Caco-2 (cell line): ENCODE data around the gene KRTAP19-2. TPM values are rescaled to one million over a fixed set of nuclear protein-coding genes. Genes with fewer than 3 reads are reported as not detected.

Experiments used
- BruUV-seq: library from RNA; stranded (reverse); fragments of 400-500 nt; replicated peaks from 2 replicates; lab custom pipeline; 2021; lab: Mats Ljungman, UMichigan
- CTCF ChIA-PET: fragments of 300-600 bp; sonication (Branson Sonifier 250); formaldehyde crosslinking; loops from one replicate; lab custom pipeline; 2022; ENCODE audit warnings: antibody characterized with exemption; lab: Charles Lee
- POLR2A ChIA-PET: fragments of 300-600 bp; sonication (Branson Sonifier 250); formaldehyde crosslinking; loops from one replicate; lab custom pipeline; 2022; ENCODE audit warnings: antibody characterized with exemption; lab: Charles Lee
- DNase-seq, 2 experiments: peaks; one replicate each; pipeline versions ENCODE4 v3.0.0 to v3.0.0-alpha.2; 2020 to 2022
- H3K27me3 ChIP-seq: replicated peaks from 2 replicates; pipeline ENCODE4 v1.6.0; 2011; ENCODE audit warnings: low read length; ENCODE audit not compliant: control insufficient read depth, insufficient read depth
- H3K36me3 ChIP-seq: 2 replicates; pipeline ENCODE4 v1.5.1; 2011; ENCODE audit warnings: low read length; ENCODE audit not compliant: control insufficient read depth, insufficient read depth
- H3K4me1 ChIP-seq: fragments of 250-450 bp; sonication (Bioruptor Pico); 2 replicates; pipeline ENCODE4 v1.5.1; 2020; ENCODE audit warnings: mild to moderate bottlenecking
- H3K4me3 ChIP-seq: 2 replicates; pipeline ENCODE4 v1.5.1; 2011; ENCODE audit warnings: low read depth, mild to moderate bottlenecking, control low read depth, low read length
- H3K9me3 ChIP-seq: fragments of 250-450 bp; sonication (Bioruptor Pico); 2 replicates; pipeline ENCODE4 v1.5.1; 2020; ENCODE audit warnings: mild to moderate bottlenecking, moderate library complexity
- H3K27ac Mint-ChIP-seq: one replicate; pipeline ENCODE4 v1.8.0; 2022; ENCODE audit warnings: mixed read lengths; ENCODE audit not compliant: unreplicated experiment
- H3K27me3 Mint-ChIP-seq: one replicate; pipeline ENCODE4 v1.8.0; 2022; ENCODE audit warnings: mixed read lengths; ENCODE audit not compliant: insufficient read depth, unreplicated experiment
- H3K36me3 Mint-ChIP-seq: one replicate; pipeline ENCODE4 v1.8.0; 2022; ENCODE audit warnings: mild to moderate bottlenecking, mixed read lengths; ENCODE audit not compliant: insufficient read depth, unreplicated experiment
- H3K4me1 Mint-ChIP-seq: one replicate; pipeline ENCODE4 v1.8.0; 2022; ENCODE audit warnings: low read depth, mixed read lengths; ENCODE audit not compliant: unreplicated experiment
- H3K4me3 Mint-ChIP-seq: one replicate; pipeline ENCODE4 v1.8.0; 2022; ENCODE audit warnings: mild to moderate bottlenecking, moderate library complexity, mixed read lengths; ENCODE audit not compliant: unreplicated experiment
- H3K9me3 Mint-ChIP-seq: one replicate; pipeline ENCODE4 v1.8.0; 2022; ENCODE audit warnings: mixed read lengths; ENCODE audit not compliant: unreplicated experiment
- CTCF ChIP-seq, 2 experiments: fragments of 200-600 bp in 1 of 2; IDR thresholded peaks; 1 replicate in 1 of 2; 2 replicates in 1 of 2; pipeline versions ENCODE4 v1.5.1 to v1.8.0; 2011 to 2022; ENCODE audit warnings: antibody characterized with exemption in 1 of 2, control low read depth in 1 of 2, inconsistent platforms in 1 of 2, low read depth in 1 of 2, low read length in 1 of 2, mild to moderate bottlenecking in 1 of 2, moderate library complexity in 1 of 2; ENCODE audit not compliant: insufficient read depth in 1 of 2, severe bottlenecking in 1 of 2, unreplicated experiment in 1 of 2
- intact Hi-C: fragments of 100-400 bp; cut with micrococcal nuclease; formaldehyde crosslinking; loops from one replicate; pipeline ENCODE4 v1.10.0; 2022; ENCODE audit not compliant: unreplicated experiment
- total RNA-seq: library from RNA; stranded (reverse); gene quantifications from 2 replicates; pipeline ENCODE4 v1.2.3, GENCODE V29; 2022

KRTAP19-2 gene
- total RNA-seq, 1 experiment from 2014 or later = not detected

DNA sequence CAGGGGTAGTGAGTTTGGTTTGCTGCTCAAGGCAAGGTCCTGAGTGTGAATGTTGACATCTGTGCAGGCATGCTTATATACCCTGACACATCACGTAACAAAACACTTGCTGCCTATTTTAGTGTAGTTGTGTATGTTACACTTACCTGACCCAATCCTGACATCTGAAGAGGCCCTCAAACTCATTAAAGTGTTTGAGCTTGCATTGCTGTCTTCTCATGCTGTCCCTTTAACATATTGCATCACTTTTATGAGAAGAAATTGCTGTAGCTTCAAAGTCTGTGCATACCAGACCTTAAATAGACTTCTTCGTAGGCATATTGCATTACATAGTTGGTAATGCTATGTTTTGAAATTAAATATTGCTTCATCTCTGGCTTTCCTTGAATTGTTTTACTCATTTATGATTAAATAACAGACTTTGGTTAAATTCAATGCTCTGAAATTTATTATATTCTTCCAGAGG is 4.8 kb upstream of the KRTAP19-2 start, which contains the start of gene KRTAP19-3:
TSS of gene KRTAP19-3 (minus strand) at position 51 of the 466 bp plus-strand sequence. CDS start 56 bp downstream, outside the sequence.
- Mint-ChIP-seq H3K4me1 (no peaks in the 10 kb centered on the region), H3K9me3 (no peaks in the 10 kb centered on the region), H3K27me3 (no peaks in the 10 kb centered on the region), H3K36me3 (no peaks in the 10 kb centered on the region), H3K27ac (no peak within 1 kb of the TSS), H3K4me3 (no peak within 1 kb of the TSS)
- Histone ChIP-seq H3K27me3 (no peaks in the 10 kb centered on the region), H3K4me1 (no peaks in the 10 kb centered on the region), H3K36me3 (no peaks in the 10 kb centered on the region), H3K9me3 (no peaks in the 10 kb centered on the region), H3K4me3 (no peak within 1 kb of the TSS)
- no peak for DNase-seq
- CTCF ChIA-PET = interaction anchor here (0.5 kb wide), 1 partner anchor 11 kb away, joined by 4 read pairs; no protein-coding TSS in a partner anchor
- POLR2A ChIA-PET = no interaction called here
- intact Hi-C loops = no loop called here
- BruUV-seq = no TSS peak
- TF ChIP-seq CTCF (IDR thresholded peaks at IDR 0.05; ENCODE audit: insufficient read depth in 1 of 2, low read depth in 1 of 2, low read length in 1 of 2, severe bottlenecking in 1 of 2, unreplicated experiment in 1 of 2) = no peak

- H3K9me3 Mint-ChIP-seq = no peaks in the 10 kb centered on the region
These were observed 1.1 kb downstream of the KRTAP19-2 start for GRCh38 chr21:30486180-30486579.

DNA sequence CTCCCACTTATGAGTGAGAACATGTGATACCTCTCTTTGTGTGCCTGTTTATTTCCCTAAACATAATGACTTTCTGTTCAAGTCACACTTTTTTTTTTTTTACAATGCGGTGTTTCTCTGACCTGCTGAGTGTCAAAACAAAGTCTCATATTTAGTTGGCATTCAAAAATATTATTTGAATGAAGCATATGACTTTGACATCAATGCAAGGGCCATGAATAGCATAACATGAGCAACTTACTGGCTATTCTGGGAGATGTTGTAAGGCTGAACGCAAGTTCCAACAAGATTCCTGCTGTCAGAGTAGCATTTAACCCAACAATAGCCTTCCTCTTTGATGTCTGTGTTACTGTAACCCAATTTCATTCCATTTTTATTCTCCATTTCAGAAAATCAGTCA is 5.1 kb downstream of the KRTAP19-2 start:
- Histone ChIP-seq H3K9me3 (no peaks in the 10 kb centered on the region), H3K4me3 (no peak overlapping the region), H3K36me3 (no peaks in the 10 kb centered on the region), H3K4me1 (no peaks in the 10 kb centered on the region), H3K27me3 (no peaks in the 10 kb centered on the region)
- CTCF ChIA-PET = no interaction called here
- intact Hi-C loops = no loop called here
- Mint-ChIP-seq H3K4me3 (no peak overlapping the region), H3K27ac (no peak overlapping the region), H3K36me3 (no peaks in the 10 kb centered on the region), H3K9me3 (no peaks in the 10 kb centered on the region), H3K4me1 (no peaks in the 10 kb centered on the region), H3K27me3 (peaks cover 4% of the 10 kb centered on the region)
- no peak for TF ChIP-seq CTCF (IDR thresholded peaks at IDR 0.05; ENCODE audit: insufficient read depth in 1 of 2, low read depth in 1 of 2, low read length in 1 of 2, severe bottlenecking in 1 of 2, unreplicated experiment in 1 of 2)
- DNase-seq = no peak
- no TSS peak for BruUV-seq
- POLR2A ChIA-PET = no interaction called here

More at GRCh38 chr21:30486180-30486579, 1.1 kb downstream of the KRTAP19-2 start:
- Histone ChIP-seq H3K4me3 (no peak overlapping the region), H3K27me3 (no peaks in the 10 kb centered on the region), H3K9me3 (no peaks in the 10 kb centered on the region), H3K4me1 (no peaks in the 10 kb centered on the region), H3K36me3 (no peaks in the 10 kb centered on the region)
- ChIA-PET POLR2A (no interaction called here), CTCF (no interaction called here)
- Mint-ChIP-seq H3K4me1 (no peaks in the 10 kb centered on the region), H3K27ac (no peak overlapping the region), H3K27me3 (peaks cover 1% of the 10 kb centered on the region), H3K4me3 (no peak overlapping the region), H3K36me3 (no peaks in the 10 kb centered on the region)
- TF ChIP-seq CTCF (IDR thresholded peaks at IDR 0.05; ENCODE audit: insufficient read depth in 1 of 2, low read depth in 1 of 2, low read length in 1 of 2, severe bottlenecking in 1 of 2, unreplicated experiment in 1 of 2) = no peak
- intact Hi-C loops = no loop called here
- no peak for DNase-seq
- no TSS peak for BruUV-seq
